Kidney epithelial cell (primary cell): ENCODE data around the gene COL4A1. TPM values are rescaled to one million over a fixed set of nuclear protein-coding genes. Genes with fewer than 3 reads are reported as not detected.

Experiments used
- DNase-seq: peaks from one replicate; pipeline ENCODE4 v3.0.0-alpha.2; 2010; ENCODE audit warnings: low read depth
- H3K27me3 ChIP-seq: 2 replicates; pipeline ENCODE4 v1.6.0; 2011; ENCODE audit warnings: low read length; ENCODE audit not compliant: control insufficient read depth, insufficient read depth
- H3K36me3 ChIP-seq: 2 replicates; pipeline ENCODE4 v1.5.1; 2011; ENCODE audit warnings: low read length; ENCODE audit not compliant: control insufficient read depth, insufficient read depth
- H3K4me3 ChIP-seq: 2 replicates; pipeline ENCODE4 v1.5.1; 2011; ENCODE audit warnings: low read depth, mild to moderate bottlenecking, control low read depth, low read length
- total RNA-seq: library from RNA; depleted of rRNA; stranded (reverse); fragments of >200 nt; gene quantifications from 2 replicates; pipeline ENCODE4 v1.2.3, GENCODE V29; 2015
- TF ChIP-seq, protein P1 (sequence below): IDR thresholded peaks from 2 replicates; pipeline ENCODE4 v1.5.1; 2011; ENCODE audit warnings: mild to moderate bottlenecking, moderate library complexity, low read length, control low read depth, inconsistent platforms; ENCODE audit not compliant: insufficient read depth, poor library complexity, severe bottlenecking

The COL4A1 gene
- total RNA-seq, 1 donor from 2014 or later, result 1,018 TPM

DNA sequence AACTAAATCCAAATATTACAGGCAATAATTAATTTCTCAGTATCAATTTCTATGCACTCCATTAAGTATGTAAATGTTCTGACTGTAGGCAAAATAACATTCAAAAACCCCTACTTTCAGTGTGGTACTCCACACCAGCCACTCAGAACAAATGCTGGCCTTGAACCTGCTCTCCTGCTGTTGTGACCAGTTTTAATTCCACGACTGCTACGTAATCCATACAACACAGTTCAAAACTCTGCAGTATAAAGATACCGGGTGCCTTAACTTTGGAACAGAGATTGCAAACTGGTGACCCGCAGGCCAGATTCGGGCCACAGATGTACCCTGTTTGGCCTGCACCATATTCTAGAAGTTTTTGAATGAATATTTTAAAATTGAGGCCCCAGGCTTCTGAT is 30.4 kb downstream of the COL4A1 start:
- no peak for DNase-seq
- Histone ChIP-seq H3K4me3 (no peak overlapping the region), H3K27me3 (no peaks in the 10 kb centered on the region), H3K36me3 (peaks cover 2% of the 10 kb centered on the region)
- TF ChIP-seq, protein P1, sequence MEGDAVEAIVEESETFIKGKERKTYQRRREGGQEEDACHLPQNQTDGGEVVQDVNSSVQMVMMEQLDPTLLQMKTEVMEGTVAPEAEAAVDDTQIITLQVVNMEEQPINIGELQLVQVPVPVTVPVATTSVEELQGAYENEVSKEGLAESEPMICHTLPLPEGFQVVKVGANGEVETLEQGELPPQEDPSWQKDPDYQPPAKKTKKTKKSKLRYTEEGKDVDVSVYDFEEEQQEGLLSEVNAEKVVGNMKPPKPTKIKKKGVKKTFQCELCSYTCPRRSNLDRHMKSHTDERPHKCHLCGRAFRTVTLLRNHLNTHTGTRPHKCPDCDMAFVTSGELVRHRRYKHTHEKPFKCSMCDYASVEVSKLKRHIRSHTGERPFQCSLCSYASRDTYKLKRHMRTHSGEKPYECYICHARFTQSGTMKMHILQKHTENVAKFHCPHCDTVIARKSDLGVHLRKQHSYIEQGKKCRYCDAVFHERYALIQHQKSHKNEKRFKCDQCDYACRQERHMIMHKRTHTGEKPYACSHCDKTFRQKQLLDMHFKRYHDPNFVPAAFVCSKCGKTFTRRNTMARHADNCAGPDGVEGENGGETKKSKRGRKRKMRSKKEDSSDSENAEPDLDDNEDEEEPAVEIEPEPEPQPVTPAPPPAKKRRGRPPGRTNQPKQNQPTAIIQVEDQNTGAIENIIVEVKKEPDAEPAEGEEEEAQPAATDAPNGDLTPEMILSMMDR, result no peak

DNA sequence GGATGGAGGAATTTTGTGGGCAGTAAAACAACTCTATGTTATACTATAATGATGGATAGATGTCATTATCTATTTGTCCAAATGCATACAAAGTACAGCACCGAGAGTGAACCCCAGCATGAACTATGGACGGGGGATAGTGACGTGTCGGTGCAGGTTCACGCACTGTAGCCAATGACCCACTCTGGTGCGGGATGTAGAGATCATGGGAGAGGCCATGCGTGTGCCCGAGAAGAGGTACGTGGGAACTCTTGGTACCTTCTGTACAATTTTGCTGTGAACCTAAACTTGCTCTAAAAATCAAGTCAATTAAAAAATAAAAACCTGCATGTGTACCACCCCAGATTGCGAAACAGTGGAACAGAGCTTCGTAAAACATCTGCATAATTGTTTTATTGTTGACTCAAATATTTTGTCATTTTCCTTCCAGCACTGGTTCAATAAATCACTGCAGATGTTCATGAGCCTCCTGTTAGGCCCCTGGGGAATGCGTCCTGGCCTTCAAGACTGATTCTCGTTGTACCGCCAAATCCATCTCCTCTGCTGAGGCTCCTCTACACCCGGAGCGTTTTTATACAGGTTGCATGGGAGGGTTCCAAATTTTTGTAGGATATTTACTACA is 30.9 kb downstream of the COL4A1 start:
- Histone ChIP-seq H3K36me3 (peaks cover 2% of the 10 kb centered on the region), H3K4me3 (no peak overlapping the region), H3K27me3 (no peaks in the 10 kb centered on the region)
- no peak for DNase-seq
- TF ChIP-seq, protein P1, result no peak

DNA sequence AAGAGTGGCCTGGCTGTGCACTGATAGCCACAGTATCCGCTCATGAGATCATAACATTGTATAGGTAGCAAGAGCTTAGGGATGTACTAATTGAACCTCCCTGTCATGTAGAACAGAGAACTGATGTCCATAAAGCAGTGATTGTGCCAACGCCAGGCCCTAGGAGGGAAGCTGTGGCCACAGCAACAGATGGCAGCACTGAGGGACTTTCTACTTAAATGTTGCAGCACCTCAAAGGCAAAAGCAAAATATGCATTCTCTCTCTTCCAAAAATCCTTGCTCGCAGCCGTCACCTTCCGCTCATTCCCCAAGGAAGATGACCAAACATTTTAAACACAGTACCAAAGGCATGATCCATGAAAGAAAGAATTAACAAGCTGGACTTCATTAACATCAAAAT is 32.3 kb downstream of the COL4A1 start:
- Histone ChIP-seq H3K36me3 (peaks cover 3% of the 10 kb centered on the region), H3K4me3 (no peak overlapping the region), H3K27me3 (no peaks in the 10 kb centered on the region)
- TF ChIP-seq, protein P1, result no peak
- DNase-seq, result no peak

DNA sequence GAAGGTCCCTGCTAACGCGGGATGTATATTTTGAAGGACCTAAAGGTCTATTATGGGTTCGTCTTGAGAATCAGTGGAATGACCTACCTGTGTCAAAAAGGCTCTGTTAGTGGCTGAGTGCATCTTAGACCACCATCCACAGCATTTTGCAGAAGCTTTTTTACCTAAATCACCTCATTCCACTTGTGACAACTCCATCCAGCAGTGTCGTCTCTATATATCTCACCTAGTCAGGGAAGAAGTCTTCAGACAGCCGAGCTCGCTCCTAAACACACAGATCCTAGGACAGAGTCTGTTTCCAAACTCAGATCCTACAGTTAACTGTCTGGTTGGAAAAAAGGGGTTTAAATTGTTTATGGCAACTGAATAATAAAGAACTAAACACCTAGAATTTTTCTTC is 33.7 kb downstream of the COL4A1 start:
- no peaks in the 10 kb centered on the region for H3K27me3 ChIP-seq
- peaks cover 3% of the 10 kb centered on the region for H3K36me3 ChIP-seq
- DNase-seq, result no peak
- H3K4me3 ChIP-seq, result no peak overlapping the region
- TF ChIP-seq, protein P1, result no peak

DNA sequence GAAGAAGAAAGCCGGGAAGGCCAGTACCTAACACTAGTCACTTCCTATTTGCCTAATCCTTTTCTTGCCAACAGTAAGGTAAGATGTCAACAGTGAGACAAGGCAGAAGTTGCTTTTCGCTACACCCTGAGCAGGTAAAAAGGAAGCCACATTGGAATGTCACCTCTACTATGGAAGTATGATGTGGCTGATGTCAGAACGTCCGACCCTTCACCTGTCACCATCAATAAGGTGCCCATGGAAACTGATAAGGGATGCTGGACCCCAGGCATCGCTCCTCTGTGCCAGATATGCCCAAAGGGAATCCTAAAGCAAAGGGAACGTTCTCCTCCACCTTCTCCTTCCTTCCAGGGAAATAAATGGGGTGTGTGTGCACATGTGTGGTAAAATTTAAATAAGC is 34.3 kb downstream of the COL4A1 start:
- TF ChIP-seq, protein P1, result no peak
- no peak for DNase-seq
- no peak overlapping the region for H3K4me3 ChIP-seq

DNA sequence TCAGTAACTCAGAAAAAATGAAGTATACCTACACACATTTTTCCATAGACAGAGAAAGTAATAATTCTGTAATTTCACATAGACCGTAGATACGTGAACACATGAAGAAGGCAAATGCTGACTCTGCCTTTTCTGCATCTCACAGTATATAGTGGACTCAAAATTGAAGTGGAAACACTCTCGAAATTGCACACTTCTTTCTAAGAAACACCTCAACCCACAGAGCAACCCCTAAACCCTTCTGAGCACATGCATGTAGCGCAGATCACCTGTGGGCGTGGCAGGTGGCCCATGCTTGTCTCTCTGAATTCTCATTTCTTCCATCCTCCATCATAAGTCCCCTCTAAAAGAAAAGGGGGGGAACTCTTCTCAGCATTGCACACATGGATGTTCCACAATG is 34.7 kb downstream of the COL4A1 start:
- no peak for DNase-seq
- Histone ChIP-seq H3K4me3 (no peak overlapping the region), H3K36me3 (peaks cover 3% of the 10 kb centered on the region), H3K27me3 (no peaks in the 10 kb centered on the region)
- TF ChIP-seq, protein P1, result no peak

More for the DNA sequence above, 34.3 kb downstream of the COL4A1 start:
- no peaks in the 10 kb centered on the region for H3K27me3 ChIP-seq
- H3K36me3 ChIP-seq, result peaks cover 3% of the 10 kb centered on the region
